Central memory CD8-positive, alpha-beta T cell (primary cell): ENCODE data around the gene PHACTR3.

Experiments
- ATAC-seq: fragments of 150-1000 bp; cut with Tn5 transposase; replicated peaks from 2 replicates; pipeline ENCODE4 v1.10.0; 2022; ENCODE audit warnings: mild to moderate bottlenecking, moderate FRiP score, moderate number of reproducible peaks; ENCODE audit not compliant: poor library complexity, severe bottlenecking; ENCODE audit errors: extremely low read depth
- DNase-seq, 2 donors: peaks; one replicate each; pipeline ENCODE4 v3.0.0; 2021; ENCODE audit warnings: low spot score in 2 of 2
- H3K27ac Mint-ChIP-seq: one replicate; pipeline ENCODE4 v1.8.0; 2022; ENCODE audit warnings: low read depth, mild to moderate bottlenecking, moderate library complexity, mixed read lengths
- H3K27me3 Mint-ChIP-seq: one replicate; pipeline ENCODE4 v1.8.0; 2022; ENCODE audit warnings: mixed read lengths
- H3K36me3 Mint-ChIP-seq: one replicate; pipeline ENCODE4 v1.8.0; 2022; ENCODE audit warnings: mild to moderate bottlenecking, moderate library complexity, mixed read lengths; ENCODE audit not compliant: insufficient read depth
- H3K4me1 Mint-ChIP-seq: one replicate; pipeline ENCODE4 v1.8.0; 2022; ENCODE audit warnings: mixed read lengths
- H3K4me3 Mint-ChIP-seq: one replicate; pipeline ENCODE4 v1.8.0; 2022; ENCODE audit warnings: mild to moderate bottlenecking, moderate library complexity, mixed read lengths
- H3K9me3 Mint-ChIP-seq: one replicate; pipeline ENCODE4 v1.8.0; 2022; ENCODE audit warnings: mixed read lengths

The PHACTR3 gene

DNA sequence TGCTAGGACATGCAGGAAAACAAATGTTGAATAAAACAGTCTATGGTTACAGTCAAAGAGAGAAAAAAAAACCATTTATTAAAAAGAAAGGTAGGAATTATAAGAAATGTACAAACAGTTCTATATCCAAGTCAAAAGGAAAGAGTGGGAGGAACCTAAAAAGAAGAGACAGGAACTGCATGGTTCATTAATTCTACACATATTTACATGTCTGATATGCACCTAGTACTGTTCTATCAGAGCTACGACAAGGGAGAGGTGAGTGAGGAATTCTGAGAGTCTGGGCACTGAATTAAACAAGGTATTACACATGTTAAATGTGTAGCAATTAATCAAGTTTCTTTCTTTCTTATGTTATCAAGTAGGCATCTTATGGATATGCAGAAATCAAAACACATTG is 287.2 kb downstream of the PHACTR3 start:
- no peak overlapping the region for H3K4me3 Mint-ChIP-seq
- H3K36me3 Mint-ChIP-seq: peaks cover 2% of the 10 kb centered on the region
- DNase-seq (no peak), ATAC-seq (no peak)
- no peak overlapping the region for H3K27ac Mint-ChIP-seq
- no peaks in the 10 kb centered on the region for H3K4me1 Mint-ChIP-seq
- no peaks in the 10 kb centered on the region for H3K9me3 Mint-ChIP-seq
- no peaks in the 10 kb centered on the region for H3K27me3 Mint-ChIP-seq

GRCh38 chr20:59895908-59896307 is 291.6 kb downstream of the PHACTR3 start:
- Mint-ChIP-seq H3K9me3 (no peaks in the 10 kb centered on the region), H3K4me3 (no peak overlapping the region), H3K4me1 (no peaks in the 10 kb centered on the region), H3K36me3 (peaks cover 2% of the 10 kb centered on the region), H3K27ac (no peak overlapping the region), H3K27me3 (no peaks in the 10 kb centered on the region)
- no peak for ATAC-seq
- DNase-seq: no peak
